Duodenal mucosa (tissue), 2 donors: ENCODE measurements around the gene TTC39A.
A peak's percentile ranks its signal among the peaks of the same experiment; 100 is the strongest.

Experiments used
- H3K27ac ChIP-seq: one replicate; pipeline ENCODE4 v1.7.0; 2013; ENCODE audit warnings: low read depth, low read length
- H3K27me3 ChIP-seq, 2 donors: one replicate each; pipeline ENCODE4 v1.7.0; 2013; ENCODE audit warnings: low read length in 2 of 2, control low read depth in 1 of 2; ENCODE audit not compliant: insufficient read depth in 2 of 2, control insufficient read depth in 1 of 2
- H3K36me3 ChIP-seq, 2 donors: one replicate each; pipeline ENCODE4 v1.7.0; 2013; ENCODE audit warnings: low read length in 2 of 2, control low read depth in 1 of 2; ENCODE audit not compliant: insufficient read depth in 2 of 2, control insufficient read depth in 1 of 2
- H3K4me1 ChIP-seq, 2 donors: one replicate each; pipeline ENCODE4 v1.7.0; 2013; ENCODE audit warnings: low read length in 2 of 2, control low read depth in 1 of 2; ENCODE audit not compliant: insufficient read depth in 2 of 2, control insufficient read depth in 1 of 2
- H3K4me3 ChIP-seq, 2 donors: one replicate each; pipeline ENCODE4 v1.7.0; 2013; ENCODE audit warnings: low read length in 2 of 2, low read depth in 1 of 2
- H3K9ac ChIP-seq, 2 donors: one replicate each; pipeline ENCODE4 v1.7.0; 2013; ENCODE audit warnings: low read length in 2 of 2, low read depth in 1 of 2
- H3K9me3 ChIP-seq, 2 donors: one replicate each; pipeline ENCODE4 v1.7.0; 2013; ENCODE audit warnings: low read length in 2 of 2, control low read depth in 1 of 2; ENCODE audit not compliant: control insufficient read depth in 1 of 2

The TTC39A gene

GRCh38 chr1:51299981-51300670, 30.2 kb downstream of the TTC39A start:
- Histone ChIP-seq H3K27ac (no peak overlapping the region), H3K9me3 (no peaks in the 10 kb centered on the region), H3K36me3 (no peaks in the 10 kb centered on the region), H3K27me3 (no peaks in the 10 kb centered on the region), H3K4me3 (no peak overlapping the region), H3K9ac (no peak overlapping the region), H3K4me1 (peaks cover 17 to 21% of the 10 kb centered on the region in 2 donors)

GRCh38 chr1:51299185-51299885, 31.0 kb downstream of the TTC39A start:
- Histone ChIP-seq H3K4me1 (peaks cover 9 to 14% of the 10 kb centered on the region in 2 donors), H3K36me3 (no peaks in the 10 kb centered on the region), H3K9me3 (no peaks in the 10 kb centered on the region), H3K27me3 (no peaks in the 10 kb centered on the region), H3K27ac (no peak overlapping the region), H3K4me3 (no peak overlapping the region), H3K9ac (no peak overlapping the region)

- Histone ChIP-seq H3K4me3 (no peak overlapping the region), H3K9ac (no peak overlapping the region), H3K27me3 (no peaks in the 10 kb centered on the region), H3K4me1 (peaks cover 8 to 11% of the 10 kb centered on the region in 2 donors), H3K9me3 (no peaks in the 10 kb centered on the region), H3K36me3 (no peaks in the 10 kb centered on the region), H3K27ac (no peak overlapping the region)
These were observed 32.0 kb downstream of the TTC39A start for GRCh38 chr1:51298322-51298705.

- H3K4me1 ChIP-seq: peaks cover 8 to 11% of the 10 kb centered on the region in 2 donors
- no peaks in the 10 kb centered on the region for H3K9me3 ChIP-seq
- no peaks in the 10 kb centered on the region for H3K27me3 ChIP-seq
- peak overlapping the region in 1 of 2 donors; percentile 5 for H3K9ac ChIP-seq
- no peaks in the 10 kb centered on the region for H3K36me3 ChIP-seq
- H3K4me3 ChIP-seq: peak overlapping the region; percentile 61 to 63
- H3K27ac ChIP-seq: no peak overlapping the region
These were observed 32.7 kb downstream of the TTC39A start for GRCh38 chr1:51297401-51298321.

GRCh38 chr1:51296383-51297357, 33.7 kb downstream of the TTC39A start:
- peak overlapping the region; percentile 5 to 35 for H3K9ac ChIP-seq
- H3K4me1 ChIP-seq: peaks cover 8 to 11% of the 10 kb centered on the region in 2 donors
- H3K4me3 ChIP-seq: peak overlapping the region; percentile 61 to 63
- H3K27ac ChIP-seq: no peak overlapping the region
- no peaks in the 10 kb centered on the region for H3K27me3 ChIP-seq
- no peaks in the 10 kb centered on the region for H3K36me3 ChIP-seq
- no peaks in the 10 kb centered on the region for H3K9me3 ChIP-seq

GRCh38 chr1:51295926-51296325, 34.4 kb downstream of the TTC39A start:
- H3K9ac ChIP-seq: no peak overlapping the region
- H3K27me3 ChIP-seq: no peaks in the 10 kb centered on the region
- no peaks in the 10 kb centered on the region for H3K9me3 ChIP-seq
- H3K27ac ChIP-seq: no peak overlapping the region
- peaks cover 8 to 11% of the 10 kb centered on the region in 2 donors for H3K4me1 ChIP-seq
- no peaks in the 10 kb centered on the region for H3K36me3 ChIP-seq
- no peak overlapping the region for H3K4me3 ChIP-seq

- H3K4me3 ChIP-seq: no peak overlapping the region
- no peaks in the 10 kb centered on the region for H3K9me3 ChIP-seq
- no peaks in the 10 kb centered on the region for H3K27me3 ChIP-seq
- peaks cover 8 to 11% of the 10 kb centered on the region in 2 donors for H3K4me1 ChIP-seq
- no peak overlapping the region for H3K9ac ChIP-seq
- H3K36me3 ChIP-seq: no peaks in the 10 kb centered on the region
- no peak overlapping the region for H3K27ac ChIP-seq
These were observed 35.7 kb downstream of the TTC39A start for GRCh38 chr1:51294566-51295184.

GRCh38 chr1:51293898-51294515, 36.4 kb downstream of the TTC39A start:
- Histone ChIP-seq H3K4me3 (no peak overlapping the region), H3K27ac (no peak overlapping the region), H3K4me1 (peaks cover 8 to 11% of the 10 kb centered on the region in 2 donors), H3K36me3 (no peaks in the 10 kb centered on the region), H3K9me3 (no peaks in the 10 kb centered on the region), H3K9ac (no peak overlapping the region), H3K27me3 (no peaks in the 10 kb centered on the region)

GRCh38 chr1:51290489-51290847, 39.9 kb downstream of the TTC39A start:
- H3K4me1 ChIP-seq: no peaks in the 10 kb centered on the region
- H3K36me3 ChIP-seq: no peaks in the 10 kb centered on the region
- no peak overlapping the region for H3K4me3 ChIP-seq
- H3K9ac ChIP-seq: no peak overlapping the region
- H3K27me3 ChIP-seq: no peaks in the 10 kb centered on the region
- H3K27ac ChIP-seq: no peak overlapping the region
- H3K9me3 ChIP-seq: no peaks in the 10 kb centered on the region
